PFSK-1 (cell line): ENCODE data around the gene RAB13.

Experiments
- FOXP2 ChIP-seq: optimal IDR thresholded peaks from 2 replicates; pipeline ENCODE3; 2011; ENCODE audit warnings: borderline replicate concordance, control low read depth, inconsistent platforms; ENCODE audit not compliant: insufficient read depth; ENCODE audit errors: extremely low read length, extremely low read depth
- POLR2AphosphoS5 ChIP-seq: IDR thresholded peaks from 2 replicates; pipeline ENCODE4 v1.6.1; 2012; ENCODE audit warnings: low read depth, mild to moderate bottlenecking, control low read depth, low read length, moderate library complexity
- REST ChIP-seq, 2 experiments: IDR thresholded peaks; 2 replicates each; pipeline versions ENCODE4 v1.6.1 to v1.8.0; 2011 to 2012; ENCODE audit warnings: low read depth in 2 of 2, low read length in 2 of 2, control low read depth in 1 of 2, inconsistent platforms in 1 of 2, mild to moderate bottlenecking in 1 of 2, moderate library complexity in 1 of 2; ENCODE audit not compliant: insufficient read depth in 1 of 2
- SIN3A ChIP-seq: IDR thresholded peaks from 2 replicates; pipeline ENCODE4 v1.6.1; 2012; ENCODE audit warnings: mild to moderate bottlenecking, low read length, moderate library complexity, borderline replicate concordance; ENCODE audit not compliant: insufficient read depth
- TAF1 ChIP-seq: IDR thresholded peaks from 2 replicates; pipeline ENCODE4 v1.6.1; 2012; ENCODE audit warnings: low read length, control low read depth, borderline replicate concordance; ENCODE audit not compliant: insufficient read depth

The RAB13 gene

GRCh38 chr1:153933430-153933829 is 52.7 kb downstream of the RAB13 start:
- TF ChIP-seq REST (IDR thresholded peaks at IDR 0.05; ENCODE audit: insufficient read depth in 1 of 2, low read depth in 2 of 2, low read length in 2 of 2): no peak
- no peak for TF ChIP-seq FOXP2
- no peak for TF ChIP-seq TAF1

- TF ChIP-seq FOXP2 (no peak), POLR2AphosphoS5 (no peak), SIN3A (no peak), TAF1 (no peak), REST (IDR thresholded peaks at IDR 0.05; ENCODE audit: insufficient read depth in 1 of 2, low read depth in 2 of 2, low read length in 2 of 2) (no peak)
Observed at GRCh38 chr1:153932156-153933131, 53.7 kb downstream of the RAB13 start.
